Neuron (in vitro differentiated cells): ENCODE measurements around the gene CCDC144A.
"Not testable (repeated sequence)": the region's sequence is repeated elsewhere in the genome, so short reads cannot be mapped to it uniquely, and the experiment has no call there.

Experiments
- H2AFZ ChIP-seq: one replicate; pipeline ENCODE4 v1.6.1; 2013; ENCODE audit warnings: low read depth, mild to moderate bottlenecking, inconsistent platforms, low read length, moderate library complexity
- H3K27me3 ChIP-seq: one replicate; pipeline ENCODE4 v1.6.1; 2013; ENCODE audit warnings: low read length; ENCODE audit not compliant: insufficient read depth
- H3K36me3 ChIP-seq: one replicate; pipeline ENCODE4 v1.6.1; 2013; ENCODE audit warnings: low read length; ENCODE audit not compliant: insufficient read depth
- H3K4me1 ChIP-seq: one replicate; pipeline ENCODE4 v1.6.1; 2013; ENCODE audit warnings: low read length; ENCODE audit not compliant: insufficient read depth
- H3K4me3 ChIP-seq: 2 replicates; pipeline ENCODE4 v1.5.1; 2013; ENCODE audit warnings: mild to moderate bottlenecking, low read length, moderate library complexity
- H3K9me3 ChIP-seq: one replicate; pipeline ENCODE4 v1.6.1; 2013; ENCODE audit warnings: low read length

The CCDC144A gene

DNA sequence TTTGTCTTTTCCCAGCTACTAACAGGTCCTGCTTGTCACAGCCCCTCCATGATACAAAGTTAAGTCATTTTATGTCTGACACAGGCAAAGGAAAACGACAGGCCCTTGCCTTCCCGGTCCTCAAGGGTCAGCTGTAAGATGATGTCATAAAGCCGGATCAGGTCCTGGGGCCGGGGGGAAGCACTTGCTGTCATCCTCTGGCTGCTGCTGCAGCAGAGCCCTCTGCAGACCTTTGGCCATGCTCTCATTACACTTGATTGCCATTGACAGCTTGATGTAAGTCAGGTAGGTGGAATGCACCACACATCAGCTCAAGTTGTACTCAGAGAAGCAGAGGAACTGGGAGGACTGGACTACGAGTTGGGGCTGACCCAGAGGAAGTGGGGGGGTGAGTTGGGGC is 97.8 kb downstream of the CCDC144A start:
- not testable (repeated sequence) for H3K27me3 ChIP-seq, H3K36me3 ChIP-seq, H2AFZ ChIP-seq, H3K9me3 ChIP-seq, H3K4me3 ChIP-seq, H3K4me1 ChIP-seq

DNA sequence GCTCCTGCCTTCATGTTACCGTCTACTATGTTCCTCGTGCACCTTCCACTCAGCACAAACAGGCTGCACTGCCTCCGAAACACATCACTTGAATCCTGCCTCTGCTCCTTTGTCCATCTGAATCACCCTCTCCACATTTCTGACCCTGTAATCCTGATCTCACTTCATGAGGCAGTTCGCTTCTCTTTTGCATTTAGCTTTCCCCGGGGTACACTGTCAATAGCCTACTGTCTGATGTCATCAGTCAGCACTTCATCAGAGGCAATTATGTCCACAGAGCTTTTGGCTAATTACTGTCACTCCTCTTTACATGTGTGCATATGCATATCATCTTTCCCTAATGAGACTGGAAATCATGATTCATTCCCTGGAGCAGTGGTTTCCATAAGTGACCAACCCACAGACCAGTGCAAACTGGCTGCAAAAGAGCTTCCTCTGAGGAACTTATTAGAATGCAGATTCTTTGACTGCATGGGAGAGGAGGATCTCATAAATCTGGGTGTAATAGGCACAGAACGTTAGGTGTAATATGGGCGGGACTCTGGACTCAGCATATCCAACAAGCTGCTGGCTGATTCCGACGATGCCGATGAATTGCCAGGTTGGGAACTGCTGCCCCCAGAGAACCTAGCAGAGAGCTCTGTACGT is 99.0 kb downstream of the CCDC144A start:
- H3K27me3 ChIP-seq, H2AFZ ChIP-seq, H3K9me3 ChIP-seq, H3K4me3 ChIP-seq, H3K36me3 ChIP-seq, H3K4me1 ChIP-seq: not testable (repeated sequence)

DNA sequence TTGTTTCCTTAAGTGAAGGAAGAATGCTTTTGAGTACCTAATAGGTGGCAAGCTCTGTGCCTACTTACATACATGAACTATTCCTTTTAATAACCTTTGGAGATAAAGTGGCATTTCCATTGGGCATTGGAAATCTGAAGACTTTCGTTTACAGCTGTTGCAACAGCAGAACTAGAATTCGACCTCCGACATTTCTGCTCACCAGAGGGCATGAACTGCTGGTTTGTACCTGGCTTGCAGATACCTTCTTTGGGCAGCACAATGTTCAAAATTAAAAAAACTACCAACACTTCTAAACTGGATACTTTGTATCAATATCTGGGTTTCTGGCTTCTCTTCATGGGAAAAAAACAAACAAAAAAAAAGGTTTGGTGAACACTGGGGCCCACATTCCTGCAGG is 99.6 kb downstream of the CCDC144A start:
- H3K9me3 ChIP-seq, H3K4me1 ChIP-seq, H3K4me3 ChIP-seq, H3K27me3 ChIP-seq, H2AFZ ChIP-seq, H3K36me3 ChIP-seq: not testable (repeated sequence)

DNA sequence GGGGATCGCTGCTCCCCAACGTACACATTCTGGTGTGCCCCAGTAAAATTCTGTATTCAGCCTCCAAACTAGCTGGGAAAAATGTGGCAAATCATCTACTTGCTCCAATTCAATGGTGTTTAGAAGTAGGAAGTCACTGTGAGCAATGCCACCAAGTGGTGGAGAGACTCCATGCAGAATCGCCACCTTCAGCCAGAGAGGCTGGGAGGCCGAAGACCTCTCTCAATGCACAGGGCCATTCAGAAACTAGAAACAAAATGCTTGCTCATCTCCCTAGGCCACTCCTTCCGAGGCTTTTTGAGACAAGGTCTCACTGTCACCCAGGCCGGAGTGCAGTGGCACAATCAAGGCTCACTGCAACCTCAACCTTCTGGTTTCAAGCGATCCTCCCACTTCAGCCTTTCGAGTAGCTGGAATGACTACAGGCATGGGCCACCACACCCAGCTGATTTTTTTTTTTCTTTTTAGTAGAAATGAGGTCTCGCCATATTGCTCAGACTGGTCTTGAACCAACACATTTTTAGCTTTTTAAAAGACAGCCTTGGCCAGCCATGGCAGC is 100.4 kb downstream of the CCDC144A start:
- not testable (repeated sequence) for H2AFZ ChIP-seq, H3K9me3 ChIP-seq, H3K4me1 ChIP-seq, H3K36me3 ChIP-seq, H3K27me3 ChIP-seq, H3K4me3 ChIP-seq

DNA sequence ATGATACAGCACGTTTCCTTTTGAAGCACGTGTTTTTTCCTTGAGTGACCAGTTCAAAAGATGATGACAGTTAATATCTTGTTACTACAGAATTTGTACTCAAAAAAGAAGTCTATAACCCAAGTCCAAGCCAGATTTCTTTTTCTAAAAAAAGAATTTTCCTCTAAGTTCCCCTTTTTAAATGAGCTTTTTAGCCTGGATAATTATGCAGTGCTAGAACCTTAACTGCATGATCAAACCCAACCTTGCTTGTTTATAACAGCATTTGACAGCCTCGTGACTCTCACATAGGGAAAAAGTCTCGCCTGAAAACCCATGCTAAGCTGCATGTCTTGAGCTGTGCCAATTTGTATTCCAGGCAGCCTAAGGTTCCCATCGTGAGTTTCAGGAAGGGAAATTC is 104.2 kb downstream of the CCDC144A start:
- not testable (repeated sequence) for H3K4me3 ChIP-seq, H2AFZ ChIP-seq, H3K36me3 ChIP-seq, H3K27me3 ChIP-seq, H3K4me1 ChIP-seq, H3K9me3 ChIP-seq

DNA sequence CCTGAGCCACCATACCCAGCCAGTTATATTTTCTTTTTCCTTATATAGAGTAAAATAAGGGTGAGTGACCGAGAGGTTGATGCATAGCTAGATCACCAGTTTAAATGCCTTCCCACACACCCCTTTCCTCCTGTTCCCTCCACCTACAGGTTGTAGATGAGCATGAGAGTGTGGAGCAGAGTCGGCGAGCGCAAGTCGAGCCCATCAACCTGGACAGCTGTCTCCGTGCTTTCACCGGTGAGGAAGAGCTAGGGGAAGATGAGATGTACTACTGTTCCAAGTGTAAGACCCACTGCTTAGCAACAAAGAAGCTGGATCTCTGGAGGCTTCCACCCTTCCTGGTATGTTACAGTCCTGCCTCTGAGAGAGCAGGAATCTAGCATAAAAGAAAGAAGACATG is 105.9 kb downstream of the CCDC144A start:
- H2AFZ ChIP-seq, H3K4me3 ChIP-seq: not testable (repeated sequence)

DNA sequence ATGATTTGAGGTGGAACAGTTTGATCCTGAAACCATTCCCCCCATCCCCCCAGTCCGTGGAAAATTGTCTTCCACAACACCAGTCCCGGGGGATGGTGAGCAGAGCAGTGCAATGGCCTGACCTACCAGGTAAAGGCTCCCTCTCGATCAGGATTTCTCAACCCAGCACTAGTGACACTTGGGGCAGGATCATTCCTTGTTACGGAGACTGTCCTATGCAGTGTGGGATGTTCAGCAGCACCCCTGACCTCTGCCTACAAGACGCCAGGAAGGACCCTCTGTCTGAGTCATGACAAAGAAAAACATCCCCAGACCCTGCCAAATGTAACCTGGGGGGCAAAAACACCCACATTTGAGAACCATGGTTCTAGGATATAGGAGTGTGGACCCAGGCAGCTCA is 114.8 kb downstream of the CCDC144A start:
- not testable (repeated sequence) for H3K4me3 ChIP-seq, H3K27me3 ChIP-seq, H3K36me3 ChIP-seq, H3K9me3 ChIP-seq, H2AFZ ChIP-seq, H3K4me1 ChIP-seq

More for the DNA sequence above, 105.9 kb downstream of the CCDC144A start:
- H3K9me3 ChIP-seq, H3K27me3 ChIP-seq, H3K36me3 ChIP-seq, H3K4me1 ChIP-seq: not testable (repeated sequence)

DNA sequence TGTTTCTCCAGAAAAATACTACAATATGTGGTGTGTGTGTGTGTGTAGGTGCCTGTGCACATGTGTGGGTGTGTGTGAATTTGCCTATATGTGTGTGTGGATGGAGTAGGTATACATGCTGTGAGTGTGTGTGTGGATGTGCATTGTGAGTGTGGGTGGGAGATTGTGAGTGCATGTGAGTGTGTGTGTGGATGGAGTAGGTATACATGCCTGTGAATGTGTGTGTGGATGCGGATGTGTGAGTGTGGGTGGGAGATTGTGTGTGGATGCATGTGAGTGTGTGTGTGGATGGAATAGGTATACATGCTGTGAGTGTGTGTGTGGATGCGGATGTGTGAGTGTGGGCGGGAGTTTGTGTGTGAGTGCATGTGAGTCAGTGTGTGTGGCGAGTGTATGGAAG is 116.6 kb downstream of the CCDC144A start:
- H3K9me3 ChIP-seq, H3K27me3 ChIP-seq, H2AFZ ChIP-seq, H3K36me3 ChIP-seq, H3K4me1 ChIP-seq, H3K4me3 ChIP-seq: not testable (repeated sequence)

DNA sequence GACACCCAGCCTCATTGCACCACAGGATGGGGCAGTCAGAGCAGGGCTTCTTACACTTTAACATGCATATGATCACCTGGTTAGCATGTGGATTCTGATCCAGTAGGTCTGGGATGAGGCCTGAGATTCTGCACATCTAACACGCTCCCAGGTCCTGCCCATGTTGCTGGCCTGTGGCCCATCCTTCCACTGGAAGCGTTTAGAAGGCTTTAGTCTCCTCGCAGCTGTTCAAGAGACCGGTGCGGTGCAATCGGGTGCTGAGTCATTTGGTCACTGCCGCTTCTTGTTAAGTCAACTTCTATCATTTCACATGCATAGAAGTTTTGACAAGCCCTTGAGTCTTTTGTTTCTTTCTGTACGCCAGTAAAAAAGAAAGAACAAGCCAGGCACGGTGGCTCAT is 117.6 kb downstream of the CCDC144A start:
- not testable (repeated sequence) for H3K36me3 ChIP-seq, H3K9me3 ChIP-seq, H3K27me3 ChIP-seq, H3K4me3 ChIP-seq, H2AFZ ChIP-seq, H3K4me1 ChIP-seq

DNA sequence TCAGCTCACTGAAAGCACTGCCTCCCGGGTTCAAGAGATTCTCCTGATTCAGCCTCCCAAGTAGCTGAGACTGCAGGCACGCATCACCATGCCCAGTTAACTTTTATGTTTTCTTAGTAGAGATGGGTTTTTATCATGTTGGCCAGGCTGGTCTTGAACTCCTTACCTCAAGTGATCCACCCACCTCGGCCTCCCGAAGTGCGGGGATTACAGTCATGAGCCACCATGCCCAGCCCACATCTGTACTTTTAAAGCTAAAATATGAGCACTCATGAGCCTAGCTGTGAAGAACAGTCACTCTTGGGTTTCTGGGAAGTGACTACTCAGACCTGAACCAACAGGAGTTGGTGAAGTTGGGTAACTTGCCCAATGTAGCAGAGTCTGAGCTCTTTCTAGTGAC is 120.2 kb downstream of the CCDC144A start:
- not testable (repeated sequence) for H3K4me1 ChIP-seq, H2AFZ ChIP-seq, H3K36me3 ChIP-seq, H3K9me3 ChIP-seq, H3K4me3 ChIP-seq, H3K27me3 ChIP-seq

DNA sequence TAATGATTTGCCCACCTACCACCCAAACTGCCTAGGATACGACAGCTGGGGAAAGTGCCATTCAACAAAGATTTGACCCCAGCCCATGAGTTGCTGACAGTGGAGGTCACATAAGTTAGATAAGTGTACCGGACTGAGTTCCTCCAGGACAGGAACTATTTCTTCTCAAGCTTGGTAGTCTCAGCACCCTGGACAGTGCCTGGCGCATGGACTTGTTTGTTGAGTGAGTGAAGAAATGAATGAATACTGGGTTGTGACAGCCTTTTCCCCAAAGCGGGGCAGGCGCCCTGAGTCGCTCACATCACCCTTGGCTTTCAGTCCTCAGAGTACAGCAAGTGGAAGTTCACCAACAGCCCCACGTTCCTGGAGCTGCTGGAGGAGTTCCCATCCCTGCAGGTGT is 122.1 kb downstream of the CCDC144A start:
- not testable (repeated sequence) for H3K4me1 ChIP-seq, H3K9me3 ChIP-seq, H2AFZ ChIP-seq, H3K27me3 ChIP-seq, H3K36me3 ChIP-seq, H3K4me3 ChIP-seq

DNA sequence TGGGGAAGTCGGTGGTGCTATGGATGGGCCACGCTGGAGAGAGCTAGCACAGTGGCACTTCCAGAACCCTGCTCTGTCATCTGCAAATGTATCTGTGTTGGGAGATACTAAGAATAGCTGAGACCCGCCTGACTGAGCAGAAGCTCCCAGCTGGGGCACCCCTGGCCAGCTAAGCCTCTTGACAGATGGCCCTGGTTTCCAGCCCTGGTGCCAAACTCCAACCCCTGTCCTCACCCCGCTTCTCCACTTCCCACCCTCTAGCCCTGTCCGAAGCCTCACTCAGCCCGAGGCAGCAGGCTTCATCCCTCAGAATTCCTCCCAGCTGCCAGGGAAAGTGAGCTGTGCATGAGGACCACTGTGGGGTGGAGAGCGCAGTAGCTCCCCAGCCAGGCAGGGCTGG is 124.4 kb downstream of the CCDC144A start:
- Histone ChIP-seq H2AFZ (no peak overlapping the region), H3K4me1 (no peaks in the 10 kb centered on the region), H3K4me3 (no peak overlapping the region), H3K27me3 (peaks cover 4% of the 10 kb centered on the region), H3K9me3 (no peaks in the 10 kb centered on the region), H3K36me3 (no peaks in the 10 kb centered on the region)

DNA sequence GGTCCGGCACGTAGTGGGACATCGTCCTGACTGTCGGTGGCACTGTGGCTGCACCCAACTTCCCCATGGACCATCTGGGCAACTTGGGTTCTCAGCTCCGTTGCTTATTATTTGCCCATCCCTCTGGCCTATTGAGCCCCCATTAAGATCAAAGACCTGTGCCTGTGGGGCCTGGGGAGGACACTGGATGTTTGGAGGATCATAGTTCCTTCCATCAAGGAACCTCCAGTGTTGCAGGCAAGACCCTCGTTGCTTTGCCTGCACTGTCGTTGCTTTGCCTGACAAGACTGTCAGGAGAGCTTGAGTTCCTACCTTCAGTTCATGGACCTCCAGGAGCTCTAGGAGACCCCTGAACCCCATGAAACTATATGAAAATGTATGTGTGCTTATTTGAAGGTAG is 127.2 kb downstream of the CCDC144A start:
- H3K36me3 ChIP-seq, result no peaks in the 10 kb centered on the region
- no peaks in the 10 kb centered on the region for H3K9me3 ChIP-seq
- no peak overlapping the region for H3K4me3 ChIP-seq
- H3K27me3 ChIP-seq, result peaks cover 8% of the 10 kb centered on the region
- H3K4me1 ChIP-seq, result no peaks in the 10 kb centered on the region
- no peak overlapping the region for H2AFZ ChIP-seq

DNA sequence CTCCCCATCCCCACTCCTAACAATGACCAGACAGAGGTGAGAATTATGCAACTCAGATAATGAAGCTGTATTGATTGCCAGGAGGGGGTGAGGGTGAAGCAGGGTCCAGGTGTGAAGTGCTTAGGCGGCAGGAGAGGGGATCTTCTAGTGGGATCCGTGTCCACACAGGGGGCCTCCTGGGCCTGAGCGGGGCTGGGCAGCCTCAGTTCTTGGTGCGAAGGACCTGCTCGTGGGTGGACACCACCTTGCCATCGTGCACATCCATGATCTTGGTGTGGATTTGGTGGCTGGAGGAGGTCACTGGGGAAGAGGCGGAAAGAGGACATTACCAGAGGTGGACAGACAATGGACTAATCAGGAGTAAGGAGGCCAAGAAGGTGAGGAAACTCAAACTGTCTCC is 127.9 kb downstream of the CCDC144A start:
- not testable (repeated sequence) for H3K27me3 ChIP-seq, H3K4me3 ChIP-seq, H3K4me1 ChIP-seq, H3K36me3 ChIP-seq, H2AFZ ChIP-seq, H3K9me3 ChIP-seq
